Activated CD8-positive, alpha-beta T cell treated with anti-CD3 and anti-CD28 coated beads for 36 hours (primary cell): Measurements from ENCODE around the gene SLC25A43. TPM values are rescaled to one million over a fixed set of nuclear protein-coding genes. Genes with fewer than 3 reads are reported as not detected.

Experiments
- ATAC-seq: fragments of 200-7000 bp; cut with Tn5 transposase; one replicate; pipeline ENCODE4 v1.10.0; 2021; ENCODE audit warnings: mild to moderate bottlenecking, moderate library complexity
- CTCF ChIA-PET: fragments of 350-600 bp; sonication (Branson Sonifier 250); formaldehyde crosslinking; loops from one replicate; lab custom pipeline; 2021; ENCODE audit warnings: antibody characterized with exemption; lab: Charles Lee
- POLR2A ChIA-PET: fragments of 350-600 bp; sonication (Branson Sonifier 250); formaldehyde crosslinking; loops from one replicate; lab custom pipeline; 2021; ENCODE audit warnings: antibody characterized with exemption; lab: Charles Lee
- DNase-seq: peaks from one replicate; pipeline ENCODE4 v3.0.0-alpha.2; 2020
- H3K27ac Mint-ChIP-seq: one replicate; pipeline ENCODE4 v1.8.0; 2021; ENCODE audit warnings: mild to moderate bottlenecking, mixed read lengths
- H3K27me3 Mint-ChIP-seq: one replicate; pipeline ENCODE4 v1.8.0; 2021; ENCODE audit warnings: mixed read lengths
- H3K36me3 Mint-ChIP-seq: one replicate; pipeline ENCODE4 v1.8.0; 2021; ENCODE audit warnings: low read depth, mixed read lengths
- H3K4me1 Mint-ChIP-seq: one replicate; pipeline ENCODE4 v1.8.0; 2021; ENCODE audit warnings: low read depth, mixed read lengths
- H3K4me3 Mint-ChIP-seq: one replicate; pipeline ENCODE4 v1.8.0; 2021; ENCODE audit warnings: mild to moderate bottlenecking, moderate library complexity, mixed read lengths
- H3K9me3 Mint-ChIP-seq: one replicate; pipeline ENCODE4 v1.8.0; 2021; ENCODE audit warnings: mixed read lengths
- CTCF ChIP-seq: fragments of 200-600 bp; IDR thresholded peaks from one replicate; pipeline ENCODE4 v1.8.0; 2022; ENCODE audit warnings: antibody characterized with exemption, mild to moderate bottlenecking
- intact Hi-C: fragments of 100-400 bp; cut with micrococcal nuclease; formaldehyde crosslinking; loops from one replicate; pipeline ENCODE4 v1.10.0; 2022
- total RNA-seq, 2 experiments: library from RNA; stranded (reverse); gene quantifications; one replicate each; pipeline ENCODE4 v1.2.3, GENCODE V29; 2021

SLC25A43 gene
- total RNA-seq, 2 experiments from 2014 or later: 5.3 to 5.6 TPM

- no peaks in the 10 kb centered on the region for H3K27me3 Mint-ChIP-seq
- DNase-seq (peak; percentile 92), ATAC-seq (peak; percentile 81)
- peaks cover 12% of the 10 kb centered on the region for H3K4me1 Mint-ChIP-seq
- H3K4me3 Mint-ChIP-seq: peak overlapping the region; percentile 83
- ChIA-PET POLR2A (interaction anchor here (1.1 to 2.7 kb wide), 3 partner anchors 10 to 20 kb away, joined by 3 to 20 read pairs (median 10); no protein-coding TSS in a partner anchor), CTCF (interaction anchor here (0.6 to 2.0 kb wide), 6 partner anchors 10 to 402 kb away, joined by 3 to 15 read pairs (median 4); no protein-coding TSS in a partner anchor)
- peaks cover 24% of the 10 kb centered on the region for H3K36me3 Mint-ChIP-seq
- H3K27ac Mint-ChIP-seq: peak overlapping the region; percentile 91
- intact Hi-C loops: no loop called here
- H3K9me3 Mint-ChIP-seq: no peaks in the 10 kb centered on the region
- TF ChIP-seq CTCF: peak; percentile 65
These were observed 69.6 kb downstream of the SLC25A43 start for GRCh38 chrX:119468551-119469312.

GRCh38 chrX:119469313-119469635, 70.1 kb downstream of the SLC25A43 start:
- CTCF ChIA-PET: interaction anchor here (0.6 to 2.0 kb wide), 6 partner anchors 9 to 401 kb away, joined by 3 to 15 read pairs (median 4); no protein-coding TSS in a partner anchor
- peak overlapping the region; percentile 83 for H3K4me3 Mint-ChIP-seq
- H3K27ac Mint-ChIP-seq: peak overlapping the region; percentile 84
- TF ChIP-seq CTCF: no peak
- H3K36me3 Mint-ChIP-seq: peaks cover 24% of the 10 kb centered on the region
- H3K9me3 Mint-ChIP-seq: no peaks in the 10 kb centered on the region
- no peak for ATAC-seq
- H3K27me3 Mint-ChIP-seq: no peaks in the 10 kb centered on the region
- POLR2A ChIA-PET: interaction anchor here (1.1 to 2.7 kb wide), 3 partner anchors 9 to 20 kb away, joined by 3 to 20 read pairs (median 10); no protein-coding TSS in a partner anchor
- H3K4me1 Mint-ChIP-seq: peaks cover 12% of the 10 kb centered on the region
- intact Hi-C loops: no loop called here
- no peak for DNase-seq

- intact Hi-C loops: no loop called here
- ChIA-PET CTCF (interaction anchor here (0.8 to 2.4 kb wide), 2 partner anchors 8 to 10 kb away, joined by 3 to 21 read pairs; no protein-coding TSS in a partner anchor), POLR2A (interaction anchor here (0.7 kb wide), 1 partner anchor 427 kb away, joined by 3 read pairs; no protein-coding TSS in a partner anchor)
- Mint-ChIP-seq H3K36me3 (peaks cover 17% of the 10 kb centered on the region), H3K27me3 (no peaks in the 10 kb centered on the region), H3K9me3 (no peaks in the 10 kb centered on the region), H3K4me3 (no peak overlapping the region), H3K27ac (no peak overlapping the region), H3K4me1 (peaks cover 13% of the 10 kb centered on the region)
- no peak for DNase-seq
- no peak for TF ChIP-seq CTCF
- ATAC-seq: no peak
These were observed 75.7 kb downstream of the SLC25A43 start for GRCh38 chrX:119474615-119475388.

GRCh38 chrX:119475389-119476101, 76.4 kb downstream of the SLC25A43 start:
- Mint-ChIP-seq H3K4me1 (peaks cover 8% of the 10 kb centered on the region), H3K9me3 (no peaks in the 10 kb centered on the region), H3K27me3 (no peaks in the 10 kb centered on the region), H3K4me3 (no peak overlapping the region), H3K27ac (no peak overlapping the region), H3K36me3 (peaks cover 9% of the 10 kb centered on the region)
- ChIA-PET CTCF (no interaction called here), POLR2A (interaction anchor here (0.7 kb wide), 1 partner anchor 426 kb away, joined by 3 read pairs; no protein-coding TSS in a partner anchor)
- TF ChIP-seq CTCF: no peak
- intact Hi-C loops: no loop called here
- no peak for DNase-seq
- ATAC-seq: no peak
